ENCODE data around the gene CDX2. TPM values are rescaled to one million over a fixed set of nuclear protein-coding genes. Genes with fewer than 3 reads are reported as not detected.
"Not testable (repeated sequence)": the region's sequence is repeated elsewhere in the genome, so short reads cannot be mapped to it uniquely, and the experiment has no call there.

Gene CDX2
- total and polyA plus RNA-seq, 4 donors = not detected

DNA sequence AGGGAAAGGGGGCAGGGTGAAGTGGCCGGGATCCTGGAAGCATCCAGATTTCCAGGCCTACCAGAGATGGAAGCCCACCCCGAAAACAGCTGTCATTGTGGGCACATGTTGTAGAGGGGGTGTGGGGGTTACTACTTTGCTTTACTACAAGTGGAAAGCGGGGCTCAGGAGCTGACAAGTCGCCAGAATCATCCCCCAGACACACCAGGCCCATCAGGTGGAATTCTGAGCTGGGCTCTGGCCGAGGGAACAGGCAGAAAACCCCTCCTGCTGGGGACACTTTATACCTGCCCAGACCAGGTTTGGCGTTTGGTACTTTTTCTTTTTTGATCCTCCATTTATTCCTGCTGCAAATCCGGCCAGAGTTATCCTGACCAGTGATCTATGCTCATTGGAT lies 3.8 kb downstream of the CDX2 start:
- no peak for TF ChIP-seq TAF1 (conservative IDR thresholded peaks at IDR 0.05)
- H3K9me3 ChIP-seq (ENCODE audit: control insufficient read depth in 4 of 4, low read length in 3 of 4) = no peaks in the 10 kb centered on the region
- WGBS = 70% methylated on average over 7 of the region's 7 CpGs
- peaks cover 10 to 28% (median 20%) of the 10 kb centered on the region in 4 donors for H3K4me1 ChIP-seq (ENCODE audit: control insufficient read depth in 4 of 4, insufficient read depth in 4 of 4, low read length in 3 of 4)
- no peak overlapping the region for H3K27ac ChIP-seq (ENCODE audit: low read depth in 1 of 2, low read length in 2 of 2)
- no peak overlapping the region for H3K9ac ChIP-seq (ENCODE audit: low read depth in 1 of 2, low read length in 2 of 2)
- DNase-seq (ENCODE audit: low spot score) = no peak
- no peaks in the 10 kb centered on the region for H3K36me3 ChIP-seq (ENCODE audit: control insufficient read depth in 4 of 4, insufficient read depth in 3 of 4, low read depth in 1 of 4, low read length in 3 of 4)
- H3K4me3 ChIP-seq (ENCODE audit: low read depth in 1 of 3, low read length in 3 of 3) = no peak overlapping the region
- peaks cover 8 to 24% (median 20%) of the 10 kb centered on the region in 4 donors for H3K27me3 ChIP-seq (ENCODE audit: control insufficient read depth in 4 of 4, insufficient read depth in 4 of 4, low read length in 3 of 4)

GRCh38 chr13:27964741-27965323 lies 4.3 kb downstream of the CDX2 start:
- no peaks in the 10 kb centered on the region for H3K9me3 ChIP-seq (ENCODE audit: control insufficient read depth in 4 of 4, low read length in 3 of 4)
- WGBS = 58% methylated on average over 15 of the region's 15 CpGs
- H3K27me3 ChIP-seq (ENCODE audit: control insufficient read depth in 4 of 4, insufficient read depth in 4 of 4, low read length in 3 of 4) = peaks cover 8 to 23% (median 17%) of the 10 kb centered on the region in 4 donors
- no peak overlapping the region for H3K9ac ChIP-seq (ENCODE audit: low read depth in 1 of 2, low read length in 2 of 2)
- H3K36me3 ChIP-seq (ENCODE audit: control insufficient read depth in 4 of 4, insufficient read depth in 3 of 4, low read depth in 1 of 4, low read length in 3 of 4) = no peaks in the 10 kb centered on the region
- H3K27ac ChIP-seq (ENCODE audit: low read depth in 1 of 2, low read length in 2 of 2) = no peak overlapping the region
- TF ChIP-seq HNF4G (IDR thresholded peaks at IDR 0.05) = no peak
- TF ChIP-seq TAF1 (conservative IDR thresholded peaks at IDR 0.05) = no peak
- TF ChIP-seq RXRA (IDR thresholded peaks at IDR 0.05) = no peak
- no peak for TF ChIP-seq EGR1 (IDR thresholded peaks at IDR 0.05; ENCODE audit: low read depth in 2 of 2)
- TF ChIP-seq, protein P1, sequence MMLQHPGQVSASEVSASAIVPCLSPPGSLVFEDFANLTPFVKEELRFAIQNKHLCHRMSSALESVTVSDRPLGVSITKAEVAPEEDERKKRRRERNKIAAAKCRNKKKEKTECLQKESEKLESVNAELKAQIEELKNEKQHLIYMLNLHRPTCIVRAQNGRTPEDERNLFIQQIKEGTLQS (IDR thresholded peaks at IDR 0.05) = no peak
- TF ChIP-seq RAD21 (IDR thresholded peaks at IDR 0.05) = no peak
- TF ChIP-seq FOXA2 (IDR thresholded peaks at IDR 0.05) = no peak
- no peak for TF ChIP-seq GABPA (IDR thresholded peaks at IDR 0.05 in 1 of 2, conservative IDR thresholded peaks at IDR 0.05 in 1 of 2)
- no peak for TF ChIP-seq MAX (IDR thresholded peaks at IDR 0.05)
- no peak for TF ChIP-seq SP1 (IDR thresholded peaks at IDR 0.05)
- no peak for TF ChIP-seq ZBTB33 (IDR thresholded peaks at IDR 0.05)
- TF ChIP-seq FOXA1 (IDR thresholded peaks at IDR 0.05) = no peak
- no peak for TF ChIP-seq CTCF (IDR thresholded peaks at IDR 0.05; ENCODE audit: low read depth, low read length, missing input control)
- no peak for TF ChIP-seq NR2F2 (IDR thresholded peaks at IDR 0.05)
- TF ChIP-seq HNF4A (conservative IDR thresholded peaks at IDR 0.05) = no peak
- no peak for TF ChIP-seq JUND (IDR thresholded peaks at IDR 0.05)
- TF ChIP-seq YY1 (IDR thresholded peaks at IDR 0.05) = no peak
- TF ChIP-seq, protein P2, sequence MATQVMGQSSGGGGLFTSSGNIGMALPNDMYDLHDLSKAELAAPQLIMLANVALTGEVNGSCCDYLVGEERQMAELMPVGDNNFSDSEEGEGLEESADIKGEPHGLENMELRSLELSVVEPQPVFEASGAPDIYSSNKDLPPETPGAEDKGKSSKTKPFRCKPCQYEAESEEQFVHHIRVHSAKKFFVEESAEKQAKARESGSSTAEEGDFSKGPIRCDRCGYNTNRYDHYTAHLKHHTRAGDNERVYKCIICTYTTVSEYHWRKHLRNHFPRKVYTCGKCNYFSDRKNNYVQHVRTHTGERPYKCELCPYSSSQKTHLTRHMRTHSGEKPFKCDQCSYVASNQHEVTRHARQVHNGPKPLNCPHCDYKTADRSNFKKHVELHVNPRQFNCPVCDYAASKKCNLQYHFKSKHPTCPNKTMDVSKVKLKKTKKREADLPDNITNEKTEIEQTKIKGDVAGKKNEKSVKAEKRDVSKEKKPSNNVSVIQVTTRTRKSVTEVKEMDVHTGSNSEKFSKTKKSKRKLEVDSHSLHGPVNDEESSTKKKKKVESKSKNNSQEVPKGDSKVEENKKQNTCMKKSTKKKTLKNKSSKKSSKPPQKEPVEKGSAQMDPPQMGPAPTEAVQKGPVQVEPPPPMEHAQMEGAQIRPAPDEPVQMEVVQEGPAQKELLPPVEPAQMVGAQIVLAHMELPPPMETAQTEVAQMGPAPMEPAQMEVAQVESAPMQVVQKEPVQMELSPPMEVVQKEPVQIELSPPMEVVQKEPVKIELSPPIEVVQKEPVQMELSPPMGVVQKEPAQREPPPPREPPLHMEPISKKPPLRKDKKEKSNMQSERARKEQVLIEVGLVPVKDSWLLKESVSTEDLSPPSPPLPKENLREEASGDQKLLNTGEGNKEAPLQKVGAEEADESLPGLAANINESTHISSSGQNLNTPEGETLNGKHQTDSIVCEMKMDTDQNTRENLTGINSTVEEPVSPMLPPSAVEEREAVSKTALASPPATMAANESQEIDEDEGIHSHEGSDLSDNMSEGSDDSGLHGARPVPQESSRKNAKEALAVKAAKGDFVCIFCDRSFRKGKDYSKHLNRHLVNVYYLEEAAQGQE (IDR thresholded peaks at IDR 0.05) = no peak
- H3K4me1 ChIP-seq (ENCODE audit: control insufficient read depth in 4 of 4, insufficient read depth in 4 of 4, low read length in 3 of 4) = peaks cover 10 to 30% (median 22%) of the 10 kb centered on the region in 4 donors
- DNase-seq (ENCODE audit: low spot score) = no peak
- H3K4me3 ChIP-seq (ENCODE audit: low read depth in 1 of 3, low read length in 3 of 3) = no peak overlapping the region

DNA sequence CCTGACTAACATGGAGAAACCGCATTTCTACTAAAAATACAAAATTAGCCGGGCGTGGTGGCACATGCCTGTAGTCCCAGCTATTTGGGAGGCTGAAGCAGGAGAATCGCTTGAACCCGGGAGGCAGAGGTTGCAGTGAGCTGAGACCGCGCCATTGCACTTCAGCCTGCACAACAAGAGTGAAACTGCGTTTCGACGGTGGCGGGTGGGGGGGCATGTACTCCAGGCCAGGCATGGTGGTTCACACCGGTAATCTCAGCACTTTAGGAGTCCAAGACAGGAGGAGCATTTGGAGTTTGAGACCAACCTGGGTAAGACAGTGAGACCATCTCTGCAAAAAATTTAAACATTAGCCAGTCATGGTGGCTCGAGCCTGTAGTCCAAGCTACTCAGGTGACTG lies 4.9 kb downstream of the CDX2 start:
- H3K4me3 ChIP-seq (ENCODE audit: low read depth in 1 of 3, low read length in 3 of 3); DNase-seq (ENCODE audit: low spot score); H3K27ac ChIP-seq (ENCODE audit: low read depth in 1 of 2, low read length in 2 of 2); H3K36me3 ChIP-seq (ENCODE audit: control insufficient read depth in 4 of 4, insufficient read depth in 3 of 4, low read depth in 1 of 4, low read length in 3 of 4); H3K9me3 ChIP-seq (ENCODE audit: control insufficient read depth in 4 of 4, low read length in 3 of 4); H3K9ac ChIP-seq (ENCODE audit: low read depth in 1 of 2, low read length in 2 of 2): not testable (repeated sequence)
- Histone ChIP-seq H3K4me1 (ENCODE audit: control insufficient read depth in 4 of 4, insufficient read depth in 4 of 4, low read length in 3 of 4) (peaks cover 13 to 30% (median 23%) of the 10 kb centered on the region in 4 donors), H3K27me3 (ENCODE audit: control insufficient read depth in 4 of 4, insufficient read depth in 4 of 4, low read length in 3 of 4) (peaks cover 8 to 22% (median 12%) of the 10 kb centered on the region in 4 donors)
- WGBS = 78% methylated on average over 13 of the region's 13 CpGs
